ENCODE data around the gene PLAU.
"Not testable (repeated sequence)": the region's sequence is repeated elsewhere in the genome, so short reads cannot be mapped to it uniquely, and the experiment has no call there.

Gene PLAU

DNA sequence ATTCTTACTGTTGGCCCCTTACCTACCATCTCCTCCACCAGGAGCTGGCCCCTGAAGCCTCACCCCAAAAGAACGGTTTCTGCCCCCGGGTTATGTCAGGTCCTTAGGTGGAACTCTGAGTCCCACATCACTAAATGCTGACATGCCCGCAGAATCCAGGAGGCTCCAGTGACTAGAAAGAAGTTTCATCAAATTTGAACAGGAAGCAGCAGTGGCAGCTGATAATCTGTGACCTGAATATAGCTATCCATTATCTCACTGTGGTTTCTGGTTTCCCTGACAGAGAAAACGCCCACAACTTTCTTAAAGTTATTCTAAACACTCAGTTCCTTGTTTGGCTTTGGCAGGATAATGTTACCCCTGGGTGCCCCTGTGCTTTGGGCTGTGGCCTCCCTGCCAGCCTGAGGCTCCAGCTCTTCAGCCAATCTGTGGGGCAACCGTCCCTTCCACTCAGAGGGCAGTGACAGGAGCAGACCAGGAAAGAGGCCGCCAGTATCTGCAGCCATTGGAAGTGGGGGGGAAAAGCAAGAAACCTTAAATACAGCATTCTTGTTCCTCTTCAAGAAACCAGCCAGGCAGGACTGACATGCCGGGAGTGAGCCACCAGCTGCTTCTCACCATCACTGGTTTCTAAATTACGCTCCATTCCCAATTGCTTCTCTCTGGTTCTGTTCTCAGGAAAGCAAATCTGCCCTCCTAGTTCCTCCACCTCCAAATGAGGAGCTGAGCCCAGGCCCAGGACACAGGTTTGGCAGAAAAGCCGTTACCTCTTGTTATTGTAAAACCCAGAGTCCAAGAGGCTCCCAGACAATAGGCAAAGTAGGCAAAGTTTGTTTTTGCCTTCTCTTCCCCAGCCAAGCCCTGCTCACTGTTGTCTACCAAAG, 45.8 kb downstream of the PLAU start:
- DNase-seq = no peak

DNA sequence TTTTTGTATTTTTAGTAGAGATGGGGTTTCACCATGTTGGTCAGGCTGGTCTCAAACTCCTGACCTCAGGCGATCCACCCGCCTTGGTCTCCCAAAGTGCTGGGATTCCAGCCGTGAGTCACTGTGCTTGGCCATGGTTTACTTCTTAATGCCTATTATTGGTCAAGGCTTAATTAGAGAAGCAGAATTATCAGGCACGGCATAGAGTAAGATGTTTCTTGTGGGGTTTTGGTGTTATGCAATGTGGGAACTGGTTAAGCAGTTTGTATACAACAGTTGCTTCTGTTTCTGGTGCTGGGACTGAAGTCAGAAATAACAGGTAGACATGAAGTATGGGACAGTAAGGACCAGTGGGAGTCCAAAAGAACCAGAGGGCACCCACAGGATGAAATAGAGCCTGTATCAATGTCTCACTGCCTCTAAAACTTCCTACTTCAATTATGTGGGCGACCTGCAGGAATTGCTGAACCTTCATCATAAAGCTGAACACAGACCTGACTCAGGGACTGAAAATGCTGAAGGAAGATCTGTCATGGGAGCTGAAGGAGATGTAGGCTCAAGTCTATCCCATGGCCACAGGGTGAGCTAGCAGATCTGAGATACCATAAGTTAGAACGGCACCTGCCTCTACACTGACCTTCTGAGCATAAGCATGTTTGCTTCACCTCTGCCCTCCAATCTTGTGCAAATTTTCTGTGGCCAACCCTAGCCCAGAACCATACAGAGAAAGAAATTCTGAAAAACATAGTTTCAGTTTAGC, 48.7 kb downstream of the PLAU start:
- no peak for DNase-seq

DNA sequence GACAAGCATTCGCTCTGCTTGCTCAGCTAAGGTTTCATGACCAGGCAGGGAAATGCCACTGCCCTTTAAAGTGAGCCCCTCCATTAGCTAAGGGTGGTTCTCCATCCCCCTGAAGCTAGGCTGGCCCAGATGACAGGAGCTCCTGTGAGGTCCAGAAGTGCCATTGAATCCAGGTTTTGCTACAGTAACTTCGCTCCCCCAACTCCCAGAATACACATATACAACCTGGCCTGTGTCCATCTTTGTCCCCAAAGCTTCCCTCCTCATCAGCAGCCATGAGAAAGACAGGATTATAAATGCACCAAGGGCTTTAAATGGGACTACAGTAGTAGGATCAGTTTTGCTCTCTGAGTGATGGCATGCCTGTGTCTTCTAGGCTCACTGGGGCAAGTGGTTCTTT, 51.5 kb downstream of the PLAU start:
- DNase-seq = no peak

DNA sequence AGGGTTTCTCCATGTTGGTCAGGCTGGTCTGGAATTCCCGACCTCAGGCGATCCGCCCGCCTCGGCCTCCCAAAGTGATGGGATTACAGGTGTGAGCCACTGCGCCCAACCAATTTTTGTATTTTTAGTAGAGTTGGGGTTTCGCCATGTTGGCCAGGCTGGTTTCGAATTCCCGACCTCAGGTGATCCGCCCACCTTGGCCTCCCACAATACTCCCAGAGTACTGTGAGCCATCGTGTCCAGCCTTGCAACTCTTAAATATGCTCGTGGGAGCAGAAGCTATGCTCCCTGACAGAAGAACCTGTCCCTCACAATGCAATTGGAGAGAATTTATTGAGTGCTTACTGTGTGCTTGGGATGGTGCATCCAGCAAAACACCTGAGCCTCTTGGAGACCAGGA, 52.6 kb downstream of the PLAU start:
- DNase-seq = not testable (repeated sequence)

DNA sequence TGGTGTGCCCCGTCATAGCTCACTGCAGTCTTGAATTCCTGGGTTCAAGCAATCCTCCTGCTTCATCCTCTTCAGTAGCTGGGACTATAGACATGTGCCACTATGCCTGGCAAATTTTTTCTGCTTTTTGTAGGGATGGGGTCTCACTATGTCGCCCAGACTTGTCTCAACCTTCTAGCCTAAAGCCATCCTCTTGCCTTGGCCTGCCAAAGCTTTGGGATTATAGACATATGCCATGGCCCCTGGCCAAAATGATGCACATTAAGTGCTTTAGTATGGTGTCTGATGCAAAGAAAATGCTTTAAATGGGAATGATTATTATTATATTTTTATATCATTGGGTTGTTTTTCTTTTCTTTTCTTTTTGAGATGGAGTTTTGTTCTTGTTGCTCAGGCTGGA, 53.8 kb downstream of the PLAU start:
- no peak for DNase-seq

DNA sequence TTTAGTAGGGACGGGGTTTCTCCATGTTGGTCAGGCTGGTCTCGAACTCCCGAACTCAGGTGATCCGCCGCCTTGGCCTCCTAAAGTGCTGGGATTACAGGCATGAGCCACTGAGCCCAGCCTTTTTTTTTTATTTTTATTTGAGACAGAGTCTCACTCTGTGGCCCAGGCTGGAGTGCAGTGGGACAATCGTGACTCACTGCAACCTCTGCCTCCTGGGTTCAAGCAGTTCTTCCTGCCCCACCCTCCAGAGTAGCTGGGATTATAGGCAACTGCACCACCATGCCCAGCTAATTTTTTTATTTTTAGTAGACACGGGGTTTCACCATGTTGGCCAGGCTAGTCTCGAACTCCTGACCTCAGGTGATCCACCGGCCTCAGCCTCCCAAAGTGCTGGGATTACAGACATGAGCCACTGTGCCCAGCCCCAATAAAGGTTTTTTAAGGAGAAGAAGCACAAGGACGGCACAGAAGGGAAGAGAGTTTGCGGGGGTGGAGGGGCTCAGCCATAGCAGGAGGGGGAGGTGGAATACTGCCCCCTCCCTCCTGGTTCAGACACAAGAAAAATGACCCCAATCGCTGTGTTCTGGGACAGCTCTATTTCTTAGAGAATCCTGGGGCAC, 54.4 kb downstream of the PLAU start:
- DNase-seq = not testable (repeated sequence)

DNA sequence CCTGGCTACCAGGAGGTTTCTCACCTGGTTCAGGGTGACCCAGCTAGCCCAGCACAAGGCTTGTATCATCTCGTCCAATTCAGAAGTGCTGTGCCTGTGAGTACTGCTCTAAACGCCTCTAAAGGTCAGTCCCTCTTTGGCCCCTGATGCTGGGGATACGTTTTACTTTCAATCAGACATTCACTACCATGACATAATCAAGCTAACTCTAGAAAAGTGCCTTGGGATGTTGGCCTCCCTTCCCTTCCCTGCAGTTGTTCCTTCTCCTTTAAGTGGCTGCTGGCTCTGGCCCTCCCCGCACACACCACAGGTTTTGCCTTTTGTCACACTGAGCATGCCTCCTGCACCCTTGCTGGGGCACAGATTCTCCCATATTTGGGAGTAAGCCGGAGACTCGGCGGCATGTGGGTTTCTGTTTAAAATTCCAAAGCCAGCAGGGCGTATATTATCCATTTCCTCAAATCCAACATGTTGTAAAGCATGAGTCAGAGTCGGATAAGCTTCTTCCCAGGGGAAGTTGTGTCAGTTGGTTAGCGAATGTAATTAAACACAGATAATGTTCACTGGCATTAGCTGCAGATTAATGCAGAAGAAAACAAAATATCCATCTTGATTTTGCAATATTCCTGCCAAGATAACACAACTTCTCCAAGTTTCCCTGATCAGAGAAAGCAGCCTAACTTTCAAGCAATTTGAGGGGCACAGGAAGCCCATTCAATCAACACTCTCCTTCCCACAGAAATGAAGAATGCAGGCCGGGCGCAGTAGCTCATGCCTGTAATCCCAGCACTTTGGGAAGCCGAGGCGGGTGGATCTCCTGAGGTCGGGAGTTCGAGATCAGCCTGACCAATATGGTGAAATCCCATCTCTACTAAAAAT, 55.2 kb downstream of the PLAU start:
- DNase-seq = no peak

DNA sequence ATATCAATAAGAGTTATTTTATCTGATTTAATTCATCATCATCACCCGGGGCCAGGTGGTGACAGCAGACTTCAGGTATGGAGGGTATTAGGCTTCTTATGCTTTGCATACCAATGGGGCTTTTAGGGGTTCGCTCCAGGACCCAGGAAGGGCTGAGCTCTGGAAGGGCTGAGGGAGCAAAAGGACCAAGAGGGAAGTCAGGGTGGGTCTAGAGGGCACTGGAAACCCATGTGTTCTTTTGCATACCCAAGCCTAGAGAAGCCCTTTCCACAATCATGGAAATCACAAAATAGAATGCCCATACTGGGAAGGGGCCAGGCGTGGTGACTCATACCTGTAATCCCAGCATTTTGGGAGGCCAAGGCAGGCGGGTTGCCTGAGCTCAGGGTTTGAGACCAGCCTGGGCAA, 56.1 kb downstream of the PLAU start:
- DNase-seq = no peak

Data from NCI-H1105 (cell line).